HG02588 (cell line): ENCODE measurements around the gene CHGA.

Experiments
- ATAC-seq: cut with Tn5 transposase; IDR thresholded peaks from one replicate; pipeline ENCODE4 v1.9.1; 2021; ENCODE audit warnings: mild to moderate bottlenecking, moderate library complexity; ENCODE audit not compliant: unreplicated experiment

The CHGA gene

DNA sequence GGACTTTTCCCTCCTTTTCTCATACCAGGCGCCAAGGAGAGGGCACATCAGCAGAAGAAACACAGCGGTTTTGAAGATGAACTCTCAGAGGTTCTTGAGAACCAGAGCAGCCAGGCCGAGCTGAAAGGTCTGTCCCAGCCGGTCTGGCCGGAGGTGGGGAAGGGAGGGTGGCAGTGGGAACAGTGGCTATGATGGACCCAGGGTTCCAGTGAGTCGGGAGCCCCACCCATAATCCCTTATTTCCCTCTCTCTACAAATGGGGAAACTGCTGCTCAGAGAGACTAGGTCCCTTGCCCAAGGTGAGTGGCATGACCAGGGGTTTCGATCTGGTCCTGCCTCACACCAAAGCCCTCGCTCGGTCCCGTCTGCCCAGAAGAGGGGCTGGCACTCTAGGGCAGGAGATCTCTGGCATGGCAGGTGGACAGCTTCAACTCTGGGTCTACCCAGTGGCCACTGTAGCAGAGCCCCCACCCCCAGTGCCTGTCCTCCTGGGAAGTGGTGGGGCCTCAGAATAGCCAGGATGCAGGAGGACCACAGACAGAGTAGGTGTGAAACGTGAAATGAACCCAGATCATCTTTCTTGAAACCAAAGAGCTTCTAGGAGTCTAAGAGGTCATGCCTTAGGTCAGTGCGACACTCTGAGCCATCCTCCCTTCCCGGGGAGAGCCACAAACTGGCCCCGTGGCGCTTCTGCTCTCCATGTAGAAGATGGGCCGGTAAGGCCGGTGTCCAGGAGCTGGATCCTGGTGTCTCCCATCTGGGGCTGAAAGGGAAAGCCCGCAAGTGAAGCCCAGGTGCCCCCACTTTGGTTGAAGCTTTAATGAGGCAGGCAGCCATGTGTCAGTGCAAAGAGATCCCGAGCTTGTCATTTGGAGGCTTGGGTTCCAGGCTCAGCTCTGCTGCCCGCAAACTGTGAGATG lies 7.0 kb downstream of the CHGA start:
- no peak for ATAC-seq

DNA sequence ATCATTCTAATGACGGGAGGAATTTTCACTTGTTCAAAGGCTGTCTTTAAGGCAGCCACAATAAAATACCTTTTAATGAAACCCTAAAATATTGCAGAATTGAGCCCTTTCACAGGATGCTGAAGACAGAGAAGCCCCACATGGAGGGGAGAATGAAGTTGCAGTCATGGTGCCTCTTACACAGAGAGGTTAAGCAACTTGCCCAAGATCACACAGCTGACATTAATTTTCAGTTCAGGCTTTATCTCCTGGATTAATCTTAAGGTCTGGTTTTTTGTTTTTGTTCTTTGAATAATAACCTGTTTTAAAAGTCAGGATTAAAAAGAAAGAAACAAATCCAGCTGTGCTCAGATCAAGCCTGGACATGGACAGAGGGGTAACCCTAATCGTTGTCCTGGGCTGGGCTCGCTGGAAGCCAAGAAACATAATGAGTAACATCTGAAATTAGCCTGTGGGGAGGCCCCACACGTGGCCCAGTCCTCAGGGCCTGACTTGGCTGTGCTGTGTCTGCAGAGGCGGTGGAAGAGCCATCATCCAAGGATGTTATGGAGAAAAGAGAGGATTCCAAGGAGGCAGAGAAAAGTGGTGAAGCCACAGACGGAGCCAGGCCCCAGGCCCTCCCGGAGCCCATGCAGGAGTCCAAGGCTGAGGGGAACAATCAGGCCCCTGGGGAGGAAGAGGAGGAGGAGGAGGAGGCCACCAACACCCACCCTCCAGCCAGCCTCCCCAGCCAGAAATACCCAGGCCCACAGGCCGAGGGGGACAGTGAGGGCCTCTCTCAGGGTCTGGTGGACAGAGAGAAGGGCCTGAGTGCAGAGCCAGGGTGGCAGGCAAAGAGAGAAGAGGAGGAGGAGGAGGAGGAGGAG lies 8.0 kb downstream of the CHGA start:
- no peak for ATAC-seq

DNA sequence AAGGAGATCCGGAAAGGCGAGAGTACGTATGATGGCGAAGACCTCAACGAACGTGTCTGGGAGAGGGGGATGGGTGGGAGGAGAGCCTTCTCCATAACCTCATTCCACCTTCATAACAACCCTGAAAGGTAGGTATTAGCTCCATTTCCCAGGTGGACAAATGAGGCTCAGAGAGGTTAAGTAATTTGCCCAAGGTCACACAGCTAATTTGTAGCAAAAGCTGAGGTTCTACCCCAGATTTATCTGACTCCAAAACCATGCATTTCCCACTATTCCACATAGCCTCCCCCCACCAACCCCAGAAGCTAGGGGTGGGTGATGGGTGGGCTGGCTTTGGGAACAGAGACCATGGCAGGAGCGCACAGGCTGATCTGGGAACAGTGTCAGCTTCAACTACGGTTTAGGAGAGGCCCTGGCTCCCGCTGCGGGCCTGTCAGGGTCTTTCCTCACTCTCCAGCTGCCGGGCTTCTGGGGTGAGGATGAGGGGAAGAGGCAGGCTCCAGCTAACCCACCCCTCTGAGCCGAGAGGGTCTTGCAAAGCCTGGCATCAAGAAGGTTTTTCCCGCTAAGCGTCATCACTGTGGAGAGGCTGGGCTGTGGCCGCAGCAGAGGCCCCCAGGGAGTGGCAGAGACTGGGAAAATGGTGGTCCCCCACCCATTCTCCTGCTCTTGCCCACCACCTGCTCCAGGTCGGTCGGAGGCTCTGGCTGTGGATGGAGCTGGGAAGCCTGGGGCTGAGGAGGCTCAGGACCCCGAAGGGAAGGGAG lies 8.9 kb downstream of the CHGA start:
- no peak for ATAC-seq

- ATAC-seq = no peak
Observed at GRCh38 chr14:92932448-92933395, 9.8 kb downstream of the CHGA start.

DNA sequence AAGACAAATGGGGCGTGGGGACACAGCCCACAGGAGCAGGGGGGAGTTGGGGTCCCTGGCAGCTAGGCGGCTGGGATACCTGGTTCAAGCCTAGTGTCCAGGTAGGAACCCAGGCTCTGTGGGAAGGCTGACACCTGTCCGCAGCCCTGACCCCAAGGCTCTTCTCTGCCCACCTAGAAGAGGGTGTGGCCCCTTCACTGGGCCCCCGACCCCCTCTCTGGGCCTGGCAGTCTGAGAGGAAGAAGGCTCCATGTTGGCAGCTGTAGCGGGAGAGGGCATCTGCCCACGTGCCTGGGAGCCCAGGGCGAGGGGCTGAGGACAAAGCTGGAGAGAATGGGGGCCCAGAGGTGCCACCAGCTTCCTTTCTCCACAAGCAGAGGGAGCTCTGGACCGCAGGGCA lies 10.5 kb downstream of the CHGA start:
- ATAC-seq = no peak

DNA sequence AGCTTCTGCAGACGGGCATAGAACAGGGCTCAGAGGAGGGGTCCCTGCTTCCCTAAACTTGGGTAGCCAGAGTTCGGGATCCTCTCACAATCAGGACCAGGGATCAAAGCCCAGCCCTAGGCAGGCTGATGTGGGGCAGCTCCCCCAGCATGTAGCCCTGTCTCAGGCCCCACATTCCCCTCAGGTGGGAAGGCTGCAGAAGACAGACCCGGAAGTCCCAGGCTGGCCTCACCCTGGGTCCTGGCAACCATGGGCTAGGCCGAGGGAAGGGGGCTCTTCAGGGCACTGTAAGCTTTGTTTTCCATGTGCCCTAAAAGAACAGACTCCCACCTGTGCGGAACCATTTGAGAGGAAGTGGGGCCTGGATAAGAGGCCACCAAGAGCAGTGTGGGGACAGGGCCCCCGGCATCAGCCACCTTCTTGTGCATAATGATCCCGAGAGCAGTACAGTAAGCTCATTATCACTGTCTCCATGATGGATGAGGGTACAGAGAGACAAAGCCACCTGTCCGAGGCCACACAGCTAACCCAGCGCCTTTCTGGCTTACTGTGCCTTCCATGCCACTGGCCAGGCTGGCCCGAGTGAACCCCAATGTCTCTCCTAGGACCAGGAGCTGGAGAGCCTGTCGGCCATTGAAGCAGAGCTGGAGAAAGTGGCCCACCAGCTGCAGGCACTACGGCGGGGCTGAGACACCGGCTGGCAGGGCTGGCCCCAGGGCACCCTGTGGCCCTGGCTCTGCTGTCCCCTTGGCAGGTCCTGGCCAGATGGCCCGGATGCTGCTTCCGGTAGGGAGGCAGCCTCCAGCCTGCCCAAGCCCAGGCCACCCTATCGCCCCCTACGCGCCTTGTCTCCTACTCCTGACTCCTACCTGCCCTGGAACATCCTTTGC lies 11.5 kb downstream of the CHGA start:
- ATAC-seq = no peak

DNA sequence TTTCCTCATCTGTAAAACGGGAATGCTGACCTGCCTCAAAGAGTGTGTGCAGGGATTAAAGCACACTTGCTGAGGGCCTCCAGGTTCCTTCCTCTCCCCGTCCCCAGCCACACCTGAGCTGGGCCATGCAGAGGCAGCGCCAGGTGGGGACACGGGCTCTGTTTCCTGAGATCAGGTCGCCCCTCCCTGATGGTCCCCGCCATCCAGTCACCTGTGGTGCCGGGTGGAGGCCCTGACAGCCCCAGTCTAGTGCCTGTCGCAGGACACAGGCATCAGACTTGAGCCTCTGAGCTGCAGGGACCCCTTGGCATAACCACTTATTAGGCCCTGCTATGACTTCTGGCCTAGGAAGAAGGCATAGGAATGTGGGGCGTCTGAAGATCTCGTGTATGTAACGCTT lies 12.5 kb downstream of the CHGA start:
- no peak for ATAC-seq

GRCh38 chr14:92936085-92936484 lies 13.1 kb downstream of the CHGA start:
- ATAC-seq = no peak

DNA sequence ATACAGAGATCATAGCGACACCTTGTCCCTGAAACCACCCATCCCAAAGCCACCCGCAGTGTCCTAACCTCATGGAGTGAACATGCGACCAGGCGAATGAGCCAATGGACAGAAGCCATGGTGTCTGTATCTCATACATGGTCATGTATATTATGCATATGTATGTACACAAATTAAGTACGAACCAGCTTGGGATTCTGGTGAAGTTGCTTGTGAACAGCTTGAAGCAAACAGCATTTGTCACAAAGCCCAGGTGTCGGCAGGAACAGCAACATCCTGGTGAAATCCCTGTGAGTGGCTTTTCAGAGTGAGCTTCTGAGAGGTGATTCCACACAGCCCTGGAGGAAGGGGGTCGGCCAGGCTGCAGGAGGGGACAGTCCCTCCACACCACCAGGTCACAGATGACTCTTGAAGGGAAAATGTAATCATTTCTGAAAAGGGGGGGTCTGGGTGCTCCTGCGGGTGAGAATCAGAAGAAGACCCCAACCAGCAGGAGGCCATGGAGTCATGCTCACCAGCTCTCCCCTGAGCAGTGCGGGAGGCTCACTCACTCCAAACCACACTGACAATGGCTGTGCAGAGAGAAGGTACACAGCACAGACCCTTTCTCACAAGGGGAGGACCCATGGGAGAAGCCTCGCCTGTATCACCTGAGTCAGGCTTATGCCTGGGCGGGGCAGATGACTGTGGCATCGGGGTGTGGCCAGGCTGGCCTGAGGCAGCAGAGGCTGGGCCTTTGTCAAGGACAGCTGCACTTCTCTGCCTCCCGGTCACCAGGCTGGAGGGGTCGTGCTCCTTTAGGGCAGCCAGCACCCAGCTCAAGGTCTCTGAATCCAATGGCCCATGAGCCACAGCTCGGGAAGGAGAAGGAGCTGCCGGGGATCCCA lies 14.3 kb downstream of the CHGA start:
- ATAC-seq = no peak

DNA sequence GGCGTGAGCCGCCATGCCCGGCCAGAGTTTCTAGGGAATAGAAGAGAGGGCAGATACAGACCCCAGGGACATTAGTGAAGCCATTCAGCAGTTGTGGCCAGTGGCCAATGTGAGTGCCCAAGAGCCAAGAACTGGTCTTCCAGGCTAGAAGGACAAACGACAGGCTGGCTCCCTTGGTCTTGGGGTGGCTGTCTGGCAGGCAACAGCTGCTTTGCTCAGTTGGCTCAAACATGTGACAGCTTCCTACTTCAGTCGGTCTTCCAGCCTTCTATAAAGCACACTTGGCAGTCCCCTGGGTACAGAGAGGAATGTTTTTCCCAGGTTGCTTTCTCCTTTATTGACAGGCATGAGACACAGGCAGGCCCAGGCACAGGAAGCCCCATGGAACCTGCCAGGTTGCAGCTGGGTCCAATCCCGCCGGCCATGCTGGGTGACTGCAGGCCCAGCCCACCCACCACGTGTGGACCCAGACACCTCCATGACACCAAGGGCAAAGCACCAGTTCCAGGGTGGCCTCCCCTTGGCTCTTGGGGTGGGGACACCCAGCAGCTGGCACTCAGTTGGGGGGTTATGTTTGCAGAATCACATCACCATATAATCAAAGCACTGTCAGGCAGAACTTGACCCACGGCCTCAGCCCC lies 15.4 kb downstream of the CHGA start:
- ATAC-seq = no peak

- no peak for ATAC-seq
Observed at GRCh38 chr14:92938890-92939671, 16.1 kb downstream of the CHGA start.

DNA sequence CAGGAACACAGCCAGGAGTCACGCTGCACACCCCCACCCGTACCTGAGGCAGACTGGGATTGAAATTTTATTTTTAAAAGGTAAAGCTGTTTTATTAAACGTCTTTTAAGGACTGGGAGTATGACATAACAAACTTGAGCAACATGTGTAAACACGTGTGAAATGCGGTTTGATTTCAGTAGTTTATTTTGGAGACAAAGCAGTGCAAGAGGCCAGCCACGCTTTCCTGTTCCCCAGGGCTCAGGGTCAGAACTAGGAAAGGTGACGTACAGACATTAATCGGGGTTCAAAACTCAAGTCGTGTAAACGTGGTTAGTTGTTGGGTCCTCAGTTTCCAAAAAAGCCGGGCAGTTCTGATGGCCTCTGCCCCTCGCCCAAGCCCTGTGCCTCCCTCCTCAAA lies 16.7 kb downstream of the CHGA start:
- no peak for ATAC-seq

DNA sequence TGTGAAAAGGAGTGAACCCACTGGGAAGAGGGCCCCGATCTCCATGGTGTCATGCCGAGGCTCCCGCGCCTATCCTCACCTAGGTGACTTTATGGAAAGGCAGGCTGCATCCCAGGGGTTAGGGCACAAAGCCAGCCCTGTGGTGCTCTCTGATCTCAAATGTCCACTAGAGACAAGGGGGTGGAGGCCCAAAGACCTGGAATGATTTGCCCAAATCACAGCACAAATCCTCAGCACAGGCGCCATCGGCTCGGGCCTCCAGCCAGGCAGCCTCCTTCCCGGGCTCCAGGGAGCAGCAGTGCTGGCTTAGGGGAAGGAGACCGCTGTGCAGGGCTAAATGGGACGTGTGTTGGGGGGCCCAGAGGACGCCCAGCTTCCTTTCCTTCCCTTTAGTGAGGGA lies 17.6 kb downstream of the CHGA start:
- no peak for ATAC-seq

DNA sequence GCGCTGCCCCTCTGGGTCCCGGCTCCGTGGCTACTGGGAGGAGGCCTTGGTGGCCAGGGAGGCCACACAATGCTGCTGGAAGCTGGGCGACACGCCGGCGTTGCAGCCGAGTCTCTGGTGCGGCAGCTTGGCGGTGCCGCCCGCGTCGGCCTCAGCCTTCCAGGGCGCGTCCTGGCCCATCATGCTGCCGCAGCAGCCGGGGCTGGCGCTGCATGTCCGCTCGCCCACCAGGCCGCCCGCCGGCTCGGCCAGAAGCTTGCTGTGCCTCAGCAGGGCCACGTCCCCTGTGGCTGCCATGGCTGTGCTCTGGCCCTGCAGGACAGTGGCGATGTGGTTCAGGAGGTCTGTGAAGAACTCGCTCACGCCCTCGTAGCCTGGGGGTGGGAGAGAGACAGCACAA lies 18.6 kb downstream of the CHGA start:
- ATAC-seq = no peak

DNA sequence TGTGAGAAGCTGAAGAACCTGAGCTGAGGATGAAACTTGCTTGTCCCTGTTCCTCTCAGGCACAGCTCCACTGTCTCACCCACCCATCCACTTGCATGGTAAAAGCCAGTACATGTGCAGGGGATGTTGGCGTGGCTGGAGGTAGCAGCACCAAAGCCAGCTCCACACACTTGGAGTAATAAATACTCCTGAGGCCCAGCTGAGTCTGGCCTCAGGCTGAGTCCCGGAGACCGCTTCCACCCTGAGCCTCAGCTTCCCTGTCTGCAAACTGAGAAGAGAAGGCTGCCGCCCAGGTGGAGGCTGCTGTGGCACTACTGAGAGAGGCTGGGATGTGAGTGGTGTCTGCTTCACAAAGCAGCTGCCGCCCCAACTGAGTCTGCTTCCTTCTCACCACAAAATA lies 19.2 kb downstream of the CHGA start:
- ATAC-seq = no peak

DNA sequence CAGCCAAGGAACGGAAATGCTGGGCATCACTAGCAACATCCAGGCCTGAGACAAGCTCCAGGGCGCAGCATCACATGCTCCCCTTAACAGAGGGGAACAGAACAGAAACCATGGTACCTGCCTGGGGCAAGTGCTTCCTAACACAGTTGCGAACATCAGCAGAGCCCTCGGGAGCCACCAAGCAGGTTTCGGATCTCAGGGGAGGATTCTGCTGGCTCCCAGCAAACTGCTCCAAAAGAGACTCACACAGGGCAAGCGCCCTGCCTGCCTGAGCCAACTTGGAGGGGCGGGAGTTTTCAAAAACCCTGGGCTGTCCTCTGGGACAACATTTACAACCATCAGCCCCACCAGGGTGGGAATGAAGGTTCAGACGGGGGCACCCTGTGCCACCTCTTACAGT lies 19.6 kb downstream of the CHGA start:
- ATAC-seq = no peak
